ENCODE measurements around the gene ANTXR1.
A peak's percentile ranks its signal among the peaks of the same experiment; 100 is the strongest.

Gene ANTXR1

GRCh38 chr2:69164061-69164778, 151.2 kb downstream of the ANTXR1 start:
- TF ChIP-seq CTCF (IDR thresholded peaks at IDR 0.05; ENCODE audit: low read depth, low read length) = no peak
- Histone ChIP-seq H3K4me3 (ENCODE audit: low read depth, low read length) (peak overlapping the region; percentile 2; the same call in 1 of the 2 replicates), H3K9me3 (ENCODE audit: severe bottlenecking) (no peaks in the 10 kb centered on the region), H3K36me3 (no peaks in the 10 kb centered on the region), H3K27me3 (ENCODE audit: insufficient read depth, low read depth, severe bottlenecking) (no peaks in the 10 kb centered on the region), H3K27ac (peak overlapping the region; percentile 65)
- peak; percentile 85 for DNase-seq

DNA sequence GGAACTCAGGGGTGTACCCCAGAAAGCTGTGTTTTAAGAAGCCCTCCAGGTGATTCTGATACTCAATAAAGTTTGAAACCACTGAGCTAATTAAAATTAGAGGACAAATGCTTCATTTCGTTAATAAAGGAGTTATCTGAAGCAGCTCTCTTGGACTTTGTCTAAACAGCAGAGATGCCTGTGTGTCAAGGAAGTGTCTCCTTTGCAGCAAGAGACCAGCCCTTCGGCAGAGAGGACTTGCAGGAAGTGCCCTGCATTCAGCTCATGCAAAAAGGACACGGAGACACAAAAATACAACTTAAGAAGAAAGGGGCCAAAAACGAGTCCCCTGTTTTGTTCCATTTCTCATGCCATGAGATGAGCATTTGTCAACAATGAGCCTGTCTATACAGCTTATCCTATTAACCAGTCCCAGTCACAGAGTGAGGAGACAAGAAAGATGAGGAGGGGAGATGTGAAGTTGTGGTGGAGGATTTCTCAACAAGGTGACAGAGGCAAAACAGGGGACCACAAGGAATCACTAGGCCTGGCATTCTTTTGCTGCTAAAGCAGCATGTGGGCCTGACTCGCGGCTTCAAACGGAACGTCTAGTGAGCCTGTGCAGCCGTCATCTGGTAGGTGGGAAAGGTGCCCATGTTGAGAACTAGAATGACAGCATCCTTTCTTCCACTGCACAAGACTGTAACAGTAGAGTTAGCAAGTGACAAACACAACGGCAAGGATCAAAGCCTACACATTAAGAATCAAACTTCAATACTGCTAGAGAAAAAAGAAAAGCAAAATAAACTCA, 152.3 kb downstream of the ANTXR1 start:
- Histone ChIP-seq H3K36me3 (no peaks in the 10 kb centered on the region), H3K27me3 (ENCODE audit: insufficient read depth, low read depth, severe bottlenecking) (no peaks in the 10 kb centered on the region), H3K9me3 (ENCODE audit: severe bottlenecking) (no peaks in the 10 kb centered on the region), H3K4me3 (ENCODE audit: low read depth, low read length) (no peak overlapping the region), H3K27ac (peak overlapping the region; percentile 42)
- DNase-seq = no peak
- TF ChIP-seq CTCF (IDR thresholded peaks at IDR 0.05; ENCODE audit: low read depth, low read length) = no peak

GRCh38 chr2:69166465-69166811, 153.5 kb downstream of the ANTXR1 start:
- no peak for DNase-seq
- Histone ChIP-seq H3K9me3 (ENCODE audit: severe bottlenecking) (no peaks in the 10 kb centered on the region), H3K4me3 (ENCODE audit: low read depth, low read length) (no peak overlapping the region), H3K27me3 (ENCODE audit: insufficient read depth, low read depth, severe bottlenecking) (no peaks in the 10 kb centered on the region), H3K27ac (no peak overlapping the region), H3K36me3 (no peaks in the 10 kb centered on the region)
- TF ChIP-seq CTCF (IDR thresholded peaks at IDR 0.05; ENCODE audit: low read depth, low read length) = no peak

DNA sequence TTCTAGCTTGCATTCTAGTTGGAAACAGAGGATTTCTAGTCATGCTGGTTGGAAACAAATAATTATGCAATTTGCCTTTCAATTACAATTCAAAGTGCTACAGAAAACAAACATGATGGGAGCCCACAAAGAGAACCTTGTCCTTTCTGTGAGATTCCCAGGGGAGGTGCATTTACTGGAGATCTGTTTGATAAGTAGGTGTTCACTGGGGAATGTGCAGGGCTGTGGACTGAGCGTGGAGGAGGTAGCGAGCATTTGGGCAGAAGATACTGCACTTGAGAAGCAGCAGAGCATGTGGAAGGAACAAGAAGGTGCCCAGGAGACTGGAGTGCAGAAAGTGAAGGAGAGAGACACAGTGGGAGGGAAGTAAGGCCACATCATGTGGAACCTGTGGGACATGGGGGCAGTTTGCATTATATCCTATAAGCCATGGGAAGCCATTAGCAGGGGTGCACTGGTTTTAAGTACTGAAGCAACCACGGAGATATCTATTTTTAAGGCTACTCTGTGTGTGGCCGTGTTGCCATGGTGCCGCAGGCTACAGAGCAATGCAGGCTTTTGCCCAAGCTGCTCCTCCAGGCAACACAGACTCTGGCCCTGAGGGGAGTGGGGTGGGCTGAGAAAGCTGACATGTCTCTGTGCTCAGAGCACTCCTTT, 154.0 kb downstream of the ANTXR1 start:
- TF ChIP-seq CTCF (IDR thresholded peaks at IDR 0.05; ENCODE audit: low read depth, low read length) = no peak
- H3K36me3 ChIP-seq = no peaks in the 10 kb centered on the region
- no peaks in the 10 kb centered on the region for H3K9me3 ChIP-seq (ENCODE audit: severe bottlenecking)
- no peaks in the 10 kb centered on the region for H3K27me3 ChIP-seq (ENCODE audit: insufficient read depth, low read depth, severe bottlenecking)
- no peak overlapping the region for H3K4me3 ChIP-seq (ENCODE audit: low read depth, low read length)
- no peak for DNase-seq
- H3K27ac ChIP-seq = no peak overlapping the region

- Histone ChIP-seq H3K27ac (no peak overlapping the region), H3K9me3 (ENCODE audit: severe bottlenecking) (no peaks in the 10 kb centered on the region), H3K36me3 (no peaks in the 10 kb centered on the region), H3K27me3 (ENCODE audit: insufficient read depth, low read depth, severe bottlenecking) (no peaks in the 10 kb centered on the region), H3K4me3 (ENCODE audit: low read depth, low read length) (no peak overlapping the region)
- TF ChIP-seq CTCF (IDR thresholded peaks at IDR 0.05; ENCODE audit: low read depth, low read length) = no peak
- DNase-seq = no peak
Measured at GRCh38 chr2:69167469-69167822, 154.5 kb downstream of the ANTXR1 start.
